ENCODE data around the gene ALG1.

ALG1 gene

DNA sequence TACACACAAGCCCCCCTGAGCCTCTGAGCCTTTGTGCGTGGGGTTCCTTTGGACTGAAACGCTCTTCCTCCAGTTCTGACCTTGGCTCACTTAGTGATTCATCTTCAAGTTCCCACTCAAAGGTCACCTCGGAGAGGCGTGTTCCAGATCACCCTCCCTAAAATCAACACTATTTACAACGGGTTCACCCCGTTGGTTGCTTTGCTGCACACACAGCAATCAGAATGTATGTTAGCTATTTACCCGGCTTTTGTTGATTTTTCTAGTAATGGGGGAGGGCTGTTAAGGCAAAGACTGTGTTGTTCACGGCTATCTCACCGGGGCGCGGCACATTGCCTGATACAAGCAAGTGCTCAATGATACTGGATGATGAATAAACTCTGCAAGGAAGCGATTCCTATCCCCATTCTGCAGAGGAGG lies 38.9 kb upstream of the ALG1 start:
- Histone ChIP-seq H3K4me3 (ENCODE audit: low read length in 2 of 2) (peak overlapping the region; percentile 90 to 100), H3K27me3 (ENCODE audit: control insufficient read depth in 2 of 2, insufficient read depth in 2 of 2, low read length in 2 of 2) (no peaks in the 10 kb centered on the region), H3K9me3 (ENCODE audit: control insufficient read depth in 2 of 2, low read length in 2 of 2) (no peaks in the 10 kb centered on the region), H3K9ac (ENCODE audit: low read depth in 1 of 2, low read length in 2 of 2) (peak overlapping the region; percentile 10 to 71), H3K27ac (ENCODE audit: low read depth in 2 of 2, low read length in 2 of 2) (peak overlapping the region; percentile 67 to 72), H3K4me1 (ENCODE audit: control insufficient read depth in 2 of 2, insufficient read depth in 2 of 2, low read length in 2 of 2) (peaks cover 15 to 21% of the 10 kb centered on the region in 2 donors), H3K36me3 (ENCODE audit: control insufficient read depth in 2 of 2, insufficient read depth in 2 of 2, low read length in 2 of 2) (peaks cover 10 to 18% of the 10 kb centered on the region in 2 donors)

DNA sequence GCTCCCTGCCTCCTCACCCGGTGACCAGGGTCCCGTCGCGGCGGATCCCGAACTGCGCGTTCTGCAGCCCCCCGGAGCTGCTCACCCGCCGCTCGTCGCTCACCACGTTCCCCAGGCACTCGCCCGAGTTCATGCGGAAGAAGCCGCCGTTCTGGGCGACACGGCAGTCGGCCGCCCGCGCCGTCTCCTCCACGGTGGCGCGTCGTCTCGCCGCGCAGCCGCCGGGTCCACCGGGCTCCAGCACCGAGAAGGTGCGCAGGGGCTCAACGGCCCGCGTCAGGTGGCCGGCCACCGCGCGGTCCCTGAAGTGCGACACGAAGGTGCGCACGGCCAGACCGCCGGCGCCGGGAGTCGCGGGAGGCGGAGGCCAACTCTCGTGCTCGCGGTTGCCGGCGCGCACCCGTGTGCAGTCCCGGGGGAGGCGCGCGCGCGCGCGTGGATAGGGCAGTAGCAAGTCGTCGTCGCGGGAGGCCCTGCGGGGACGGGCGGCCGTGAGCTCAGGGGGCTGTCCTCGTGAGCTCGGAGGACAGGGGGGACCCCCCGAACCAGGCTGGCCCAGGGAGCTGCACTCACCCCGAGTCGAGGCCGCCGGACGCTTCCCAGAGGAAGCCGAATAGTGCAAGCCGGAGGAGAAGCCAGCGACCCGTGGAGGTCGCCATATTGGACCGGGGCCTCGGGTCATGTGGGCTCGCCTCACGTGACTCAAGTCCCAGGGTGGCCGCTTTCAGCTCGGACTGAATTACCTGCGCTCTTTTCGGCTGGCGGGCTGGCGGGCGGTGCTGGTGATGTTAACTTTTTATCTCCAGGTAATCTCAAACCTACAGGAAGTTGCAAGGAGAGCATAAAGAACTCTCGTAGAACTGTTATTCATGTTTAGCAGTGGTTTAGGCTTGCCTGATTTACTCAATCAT lies 38.1 kb upstream of the ALG1 start, which contains the start of gene NAGPA:
TSS of gene NAGPA (minus strand) at position 680 of the 911 bp plus-strand sequence. CDS start at position 659, 21 bp downstream.
- Histone ChIP-seq H3K27ac (ENCODE audit: low read depth in 2 of 2, low read length in 2 of 2) (peak within 1 kb of the TSS; percentile 67 to 72), H3K9ac (ENCODE audit: low read depth in 1 of 2, low read length in 2 of 2) (peak within 1 kb of the TSS; percentile 65 to 71), H3K36me3 (ENCODE audit: control insufficient read depth in 2 of 2, insufficient read depth in 2 of 2, low read length in 2 of 2) (peaks cover 8 to 13% of the 10 kb centered on the region in 2 donors), H3K9me3 (ENCODE audit: control insufficient read depth in 2 of 2, low read length in 2 of 2) (no peaks in the 10 kb centered on the region), H3K27me3 (ENCODE audit: control insufficient read depth in 2 of 2, insufficient read depth in 2 of 2, low read length in 2 of 2) (no peaks in the 10 kb centered on the region), H3K4me3 (ENCODE audit: low read length in 2 of 2) (peak within 1 kb of the TSS; percentile 90 to 100), H3K4me1 (ENCODE audit: control insufficient read depth in 2 of 2, insufficient read depth in 2 of 2, low read length in 2 of 2) (peaks cover 15 to 21% of the 10 kb centered on the region in 2 donors)

DNA sequence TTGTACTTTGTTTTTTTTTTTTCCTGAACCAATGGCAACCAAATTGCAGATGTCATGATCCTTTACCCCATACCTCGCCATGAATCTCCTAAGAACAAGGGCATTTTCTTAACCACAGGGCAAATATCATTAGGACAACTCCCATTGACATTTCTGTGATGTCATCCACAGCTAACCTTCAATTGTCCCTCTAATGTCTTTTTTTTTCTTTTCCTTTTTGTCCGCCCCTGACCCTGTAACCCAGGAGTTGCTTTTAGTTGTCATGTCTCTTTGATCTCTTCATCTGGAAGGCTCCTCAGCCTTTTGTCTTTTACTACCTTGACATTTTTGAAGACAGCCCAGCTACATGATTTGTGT lies 37.5 kb upstream of the ALG1 start:
- H3K27me3 ChIP-seq (ENCODE audit: control insufficient read depth in 2 of 2, insufficient read depth in 2 of 2, low read length in 2 of 2): no peaks in the 10 kb centered on the region
- peak overlapping the region; percentile 90 to 100 for H3K4me3 ChIP-seq (ENCODE audit: low read length in 2 of 2)
- H3K9ac ChIP-seq (ENCODE audit: low read depth in 1 of 2, low read length in 2 of 2): peak overlapping the region; percentile 65 to 71
- peaks cover 15 to 21% of the 10 kb centered on the region in 2 donors for H3K4me1 ChIP-seq (ENCODE audit: control insufficient read depth in 2 of 2, insufficient read depth in 2 of 2, low read length in 2 of 2)
- H3K27ac ChIP-seq (ENCODE audit: low read depth in 2 of 2, low read length in 2 of 2): peak overlapping the region; percentile 67 to 72
- peaks cover 2 to 8% of the 10 kb centered on the region in 2 donors for H3K36me3 ChIP-seq (ENCODE audit: control insufficient read depth in 2 of 2, insufficient read depth in 2 of 2, low read length in 2 of 2)
- no peaks in the 10 kb centered on the region for H3K9me3 ChIP-seq (ENCODE audit: control insufficient read depth in 2 of 2, low read length in 2 of 2)

DNA sequence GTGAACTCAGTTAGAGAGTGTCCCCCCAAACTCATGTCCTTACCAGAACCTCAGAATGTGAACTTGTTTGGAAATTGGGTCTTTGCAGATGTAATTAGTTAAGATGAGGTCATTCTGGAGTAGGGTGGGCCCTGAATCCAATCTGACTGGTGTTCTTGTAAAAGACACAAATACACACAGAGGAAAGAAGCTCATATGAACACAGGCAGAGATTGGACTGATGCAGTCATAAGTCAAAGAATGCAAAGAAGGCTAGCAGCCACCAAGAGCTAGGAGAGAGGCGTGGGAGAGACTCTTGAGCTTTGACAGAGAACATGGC lies 35.8 kb upstream of the ALG1 start:
- Histone ChIP-seq H3K27me3 (ENCODE audit: control insufficient read depth in 2 of 2, insufficient read depth in 2 of 2, low read length in 2 of 2) (no peaks in the 10 kb centered on the region), H3K9ac (ENCODE audit: low read depth in 1 of 2, low read length in 2 of 2) (no peak overlapping the region), H3K27ac (ENCODE audit: low read depth in 2 of 2, low read length in 2 of 2) (no peak overlapping the region)

DNA sequence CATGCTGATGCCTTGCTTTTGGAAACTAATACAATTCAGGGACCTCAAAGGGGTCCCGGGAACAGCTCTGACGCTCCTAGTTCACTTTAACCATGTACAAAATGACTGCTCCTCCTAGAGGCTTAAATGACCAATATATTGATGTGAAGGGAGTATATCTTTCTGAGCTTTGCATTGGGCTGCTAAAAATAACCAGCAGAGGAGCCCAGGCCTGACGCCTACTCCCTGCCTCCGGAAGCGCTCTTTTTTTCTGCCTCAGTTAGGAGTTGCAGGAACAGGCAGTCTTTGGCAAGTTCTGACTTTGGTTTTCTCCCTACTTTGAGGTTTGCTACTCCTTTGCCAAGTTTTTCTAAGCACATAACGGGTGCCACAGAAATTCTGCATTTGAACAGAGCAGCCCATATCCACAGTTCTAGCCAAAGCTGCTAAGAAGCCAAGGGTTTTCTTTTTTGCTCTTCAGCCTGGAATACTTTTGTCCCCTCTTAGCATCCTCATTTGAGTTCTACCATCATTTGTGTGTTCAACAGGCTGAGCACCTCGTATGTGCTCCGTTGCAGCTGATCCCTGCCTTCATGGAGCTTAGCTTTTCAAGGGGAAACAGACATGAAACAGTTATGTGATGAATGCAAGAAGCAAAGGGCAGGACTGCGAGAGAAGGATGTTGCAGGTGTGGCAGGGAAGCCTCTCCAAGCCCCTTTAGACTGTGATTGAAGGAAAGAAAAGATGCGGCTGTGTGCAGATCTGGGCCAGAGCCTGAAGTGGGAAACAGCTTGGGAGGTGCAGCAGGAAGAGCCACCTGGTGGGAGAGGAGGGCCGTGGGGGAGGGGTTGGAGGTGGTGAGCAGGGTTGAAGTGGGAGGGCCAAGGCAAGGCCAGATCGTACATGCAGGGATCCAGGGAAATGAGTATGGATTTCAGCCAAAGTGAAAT lies 35.2 kb upstream of the ALG1 start:
- no peak overlapping the region for H3K27ac ChIP-seq (ENCODE audit: low read depth in 2 of 2, low read length in 2 of 2)

More for the DNA sequence above, 35.8 kb upstream of the ALG1 start:
- H3K36me3 ChIP-seq (ENCODE audit: control insufficient read depth in 2 of 2, insufficient read depth in 2 of 2, low read length in 2 of 2): peaks cover 0 to 2% of the 10 kb centered on the region in 2 donors
- H3K4me3 ChIP-seq (ENCODE audit: low read length in 2 of 2): no peak overlapping the region
- H3K4me1 ChIP-seq (ENCODE audit: control insufficient read depth in 2 of 2, insufficient read depth in 2 of 2, low read length in 2 of 2): peaks cover 15 to 21% of the 10 kb centered on the region in 2 donors
- H3K9me3 ChIP-seq (ENCODE audit: control insufficient read depth in 2 of 2, low read length in 2 of 2): no peaks in the 10 kb centered on the region

DNA sequence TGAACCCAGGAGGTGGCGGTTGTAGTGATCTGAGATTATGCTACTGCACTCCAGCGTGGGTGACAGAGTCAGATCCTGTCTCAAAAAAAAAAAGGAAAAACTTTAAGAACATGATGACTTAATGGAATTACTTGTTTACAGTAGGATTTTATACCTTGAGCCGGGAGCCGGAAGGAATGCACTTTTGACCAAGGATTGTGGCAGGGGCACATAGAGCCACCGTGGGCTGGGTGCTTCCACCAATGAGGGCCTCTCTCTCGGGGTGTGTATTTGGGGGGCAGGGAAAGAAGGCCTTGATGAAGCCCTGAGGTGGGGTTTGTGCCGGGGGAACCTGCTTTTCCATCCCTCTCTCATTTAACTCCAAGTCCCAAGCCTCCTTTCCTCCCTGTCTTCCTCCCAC lies 31.2 kb upstream of the ALG1 start:
- no peak overlapping the region for H3K27ac ChIP-seq (ENCODE audit: low read depth in 2 of 2, low read length in 2 of 2)
- no peak overlapping the region for H3K9ac ChIP-seq (ENCODE audit: low read depth in 1 of 2, low read length in 2 of 2)
- H3K36me3 ChIP-seq (ENCODE audit: control insufficient read depth in 2 of 2, insufficient read depth in 2 of 2, low read length in 2 of 2): no peaks in the 10 kb centered on the region

More for the DNA sequence above, 35.2 kb upstream of the ALG1 start:
- Histone ChIP-seq H3K27me3 (ENCODE audit: control insufficient read depth in 2 of 2, insufficient read depth in 2 of 2, low read length in 2 of 2) (no peaks in the 10 kb centered on the region), H3K4me1 (ENCODE audit: control insufficient read depth in 2 of 2, insufficient read depth in 2 of 2, low read length in 2 of 2) (peaks cover 15 to 21% of the 10 kb centered on the region in 2 donors), H3K36me3 (ENCODE audit: control insufficient read depth in 2 of 2, insufficient read depth in 2 of 2, low read length in 2 of 2) (no peaks in the 10 kb centered on the region), H3K4me3 (ENCODE audit: low read length in 2 of 2) (no peak overlapping the region), H3K9me3 (ENCODE audit: control insufficient read depth in 2 of 2, low read length in 2 of 2) (no peaks in the 10 kb centered on the region), H3K9ac (ENCODE audit: low read depth in 1 of 2, low read length in 2 of 2) (no peak overlapping the region)

DNA sequence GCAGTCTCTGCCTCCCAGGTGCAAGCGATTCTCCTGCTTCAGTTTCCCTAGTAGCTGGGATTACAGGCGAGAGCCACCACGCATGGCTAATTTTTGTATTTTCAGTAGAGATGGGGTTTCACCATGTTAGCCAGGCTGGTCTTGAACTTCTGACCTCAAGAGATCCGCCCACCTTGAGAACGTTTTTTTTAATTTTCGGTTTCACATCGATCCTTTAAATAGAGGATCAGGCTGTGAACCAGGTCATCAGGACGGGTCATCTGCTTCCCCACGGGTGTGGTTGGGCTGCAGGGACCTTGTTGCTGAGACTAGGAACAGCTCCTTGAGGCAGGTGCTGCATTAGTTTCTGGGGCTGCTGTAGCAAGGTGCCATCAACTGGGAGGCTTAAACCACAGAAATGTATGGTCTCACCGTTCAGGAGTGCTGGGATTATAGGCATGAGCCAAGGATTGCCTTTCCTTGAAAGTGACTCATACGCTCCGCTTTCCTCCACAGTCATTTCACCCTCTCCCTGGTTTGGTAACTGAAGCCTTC lies 30.0 kb upstream of the ALG1 start:
- no peak overlapping the region for H3K4me3 ChIP-seq (ENCODE audit: low read length in 2 of 2)
- H3K27ac ChIP-seq (ENCODE audit: low read depth in 2 of 2, low read length in 2 of 2): no peak overlapping the region

More for the DNA sequence above, 31.2 kb upstream of the ALG1 start:
- no peaks in the 10 kb centered on the region for H3K9me3 ChIP-seq (ENCODE audit: control insufficient read depth in 2 of 2, low read length in 2 of 2)
- H3K4me1 ChIP-seq (ENCODE audit: control insufficient read depth in 2 of 2, insufficient read depth in 2 of 2, low read length in 2 of 2): no peaks in the 10 kb centered on the region
- H3K4me3 ChIP-seq (ENCODE audit: low read length in 2 of 2): no peak overlapping the region
- H3K27me3 ChIP-seq (ENCODE audit: control insufficient read depth in 2 of 2, insufficient read depth in 2 of 2, low read length in 2 of 2): no peaks in the 10 kb centered on the region

DNA sequence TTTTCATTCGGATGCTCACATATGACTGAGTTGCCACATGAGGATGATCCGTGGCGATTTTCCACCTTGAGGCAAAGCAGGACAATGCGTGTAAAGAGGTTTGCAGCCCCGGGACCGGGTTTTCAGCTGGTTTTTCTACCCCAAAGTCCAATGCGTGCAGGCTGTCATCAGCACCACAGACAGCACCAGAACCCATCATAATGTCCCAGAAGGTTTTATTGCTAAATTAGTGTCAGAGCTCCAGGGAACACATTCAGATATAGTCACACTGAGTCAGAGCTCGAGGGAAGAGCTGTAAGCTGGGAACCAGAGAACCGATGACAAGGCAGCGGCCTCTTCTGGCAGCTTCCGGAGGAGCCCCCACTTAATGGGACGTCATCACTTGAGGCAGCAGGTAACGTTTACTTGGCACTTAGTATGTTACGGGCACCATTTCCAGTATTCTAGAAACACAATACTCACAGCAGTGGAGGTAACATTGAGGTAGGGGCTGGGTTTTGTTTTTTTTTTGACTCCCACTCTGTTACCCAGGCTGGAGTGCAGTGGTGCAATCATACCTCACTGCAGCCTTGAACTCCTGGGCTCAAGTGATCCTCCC lies 29.0 kb upstream of the ALG1 start:
- Histone ChIP-seq H3K4me3 (ENCODE audit: low read length in 2 of 2) (no peak overlapping the region), H3K9me3 (ENCODE audit: control insufficient read depth in 2 of 2, low read length in 2 of 2) (no peaks in the 10 kb centered on the region), H3K27ac (ENCODE audit: low read depth in 2 of 2, low read length in 2 of 2) (no peak overlapping the region), H3K9ac (ENCODE audit: low read depth in 1 of 2, low read length in 2 of 2) (no peak overlapping the region), H3K36me3 (ENCODE audit: control insufficient read depth in 2 of 2, insufficient read depth in 2 of 2, low read length in 2 of 2) (no peaks in the 10 kb centered on the region), H3K27me3 (ENCODE audit: control insufficient read depth in 2 of 2, insufficient read depth in 2 of 2, low read length in 2 of 2) (no peaks in the 10 kb centered on the region), H3K4me1 (ENCODE audit: control insufficient read depth in 2 of 2, insufficient read depth in 2 of 2, low read length in 2 of 2) (no peaks in the 10 kb centered on the region)

More for the DNA sequence above, 30.0 kb upstream of the ALG1 start:
- Histone ChIP-seq H3K9me3 (ENCODE audit: control insufficient read depth in 2 of 2, low read length in 2 of 2) (no peaks in the 10 kb centered on the region), H3K9ac (ENCODE audit: low read depth in 1 of 2, low read length in 2 of 2) (no peak overlapping the region), H3K36me3 (ENCODE audit: control insufficient read depth in 2 of 2, insufficient read depth in 2 of 2, low read length in 2 of 2) (no peaks in the 10 kb centered on the region), H3K4me1 (ENCODE audit: control insufficient read depth in 2 of 2, insufficient read depth in 2 of 2, low read length in 2 of 2) (no peaks in the 10 kb centered on the region), H3K27me3 (ENCODE audit: control insufficient read depth in 2 of 2, insufficient read depth in 2 of 2, low read length in 2 of 2) (no peaks in the 10 kb centered on the region)

DNA sequence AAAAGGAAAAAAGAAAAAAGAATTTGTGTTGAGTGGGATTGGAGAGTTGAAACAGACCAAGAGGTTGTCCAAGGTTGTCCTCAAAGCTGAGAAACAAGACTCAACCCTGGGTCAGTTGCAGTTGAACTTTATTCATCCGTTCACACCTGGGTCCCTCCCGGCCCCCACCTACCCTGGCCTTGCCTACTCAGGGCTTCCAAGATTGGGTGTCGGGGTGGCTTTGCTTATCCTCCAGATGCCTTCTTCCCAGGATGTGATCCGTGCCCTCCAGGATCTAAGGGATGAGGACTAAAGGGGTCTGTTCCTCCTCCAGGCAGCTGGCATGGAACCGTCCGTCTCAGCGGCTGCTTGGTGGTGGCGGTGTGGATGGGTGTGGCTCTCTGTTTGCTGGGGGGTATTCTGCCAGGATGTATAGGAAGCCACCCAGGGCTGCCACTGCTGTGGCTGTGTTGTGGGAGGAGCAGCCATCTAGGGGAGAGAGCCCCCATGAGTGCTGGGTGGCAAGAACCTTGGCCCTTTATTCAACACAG lies 27.6 kb upstream of the ALG1 start:
- Histone ChIP-seq H3K4me3 (ENCODE audit: low read length in 2 of 2) (no peak overlapping the region), H3K36me3 (ENCODE audit: control insufficient read depth in 2 of 2, insufficient read depth in 2 of 2, low read length in 2 of 2) (no peaks in the 10 kb centered on the region), H3K9ac (ENCODE audit: low read depth in 1 of 2, low read length in 2 of 2) (no peak overlapping the region), H3K9me3 (ENCODE audit: control insufficient read depth in 2 of 2, low read length in 2 of 2) (no peaks in the 10 kb centered on the region), H3K4me1 (ENCODE audit: control insufficient read depth in 2 of 2, insufficient read depth in 2 of 2, low read length in 2 of 2) (no peaks in the 10 kb centered on the region), H3K27ac (ENCODE audit: low read depth in 2 of 2, low read length in 2 of 2) (no peak overlapping the region), H3K27me3 (ENCODE audit: control insufficient read depth in 2 of 2, insufficient read depth in 2 of 2, low read length in 2 of 2) (no peaks in the 10 kb centered on the region)

Data from mucosa of rectum (tissue), 2 donors.